ENCODE measurements around the gene GAL3ST2. TPM values are rescaled to one million over a fixed set of nuclear protein-coding genes. Genes with fewer than 3 reads are reported as not detected.

GAL3ST2 gene
- total and polyA plus RNA-seq, 4 experiments from 2014 or later, result 0.14 to 0.39 TPM; not detected in 2

DNA sequence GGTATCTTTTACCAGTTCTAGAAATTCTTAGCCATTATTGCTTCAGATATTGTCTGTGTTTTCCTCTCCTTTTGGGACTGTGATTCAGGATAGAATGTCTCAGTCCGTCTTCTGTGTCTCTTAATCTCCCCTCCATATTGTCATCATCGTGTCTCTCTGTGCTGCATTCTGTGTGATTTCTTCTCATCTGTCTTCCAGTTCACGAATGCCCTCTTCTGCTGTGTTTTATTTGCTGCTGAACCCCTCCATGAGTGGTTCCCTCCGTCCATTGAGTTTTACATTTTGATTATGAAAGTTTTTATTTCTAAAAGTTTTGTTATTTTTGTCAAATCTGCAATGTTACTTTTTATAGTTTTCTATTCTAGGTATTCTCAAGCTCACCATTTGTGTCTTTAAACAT, 30.5 kb upstream of the GAL3ST2 start:
- H3K9me3 Mint-ChIP-seq, result peaks cover 0 to 2% (median 0%) of the 10 kb centered on the region in 8 donors
- Histone ChIP-seq H3K4me1 (ENCODE audit: insufficient read depth, low read length) (peaks cover 10% of the 10 kb centered on the region), H3K9me3 (ENCODE audit: control insufficient read depth in 1 of 2, low read length in 2 of 2) (no peaks in the 10 kb centered on the region), H3K27me3 (ENCODE audit: insufficient read depth, low read length) (no peaks in the 10 kb centered on the region), H3K27ac (ENCODE audit: low read depth, low read length) (no peak overlapping the region), H3K36me3 (ENCODE audit: insufficient read depth, low read length) (peaks cover 11% of the 10 kb centered on the region), H3K4me3 (ENCODE audit: low read length in 2 of 2) (no peak overlapping the region)
- H3K27ac Mint-ChIP-seq, result peak overlapping the region in 4 of 7 donors; percentile 5 to 79 (median 49)
- H3K4me3 Mint-ChIP-seq, result no peak overlapping the region
- ChIA-PET CTCF (ENCODE audit: partially characterized antibody) (no interaction called here), POLR2A (ENCODE audit: partially characterized antibody) (no interaction called here)
- H3K4me1 Mint-ChIP-seq, result peaks cover 5 to 17% (median 8%) of the 10 kb centered on the region in 4 donors
- H3K36me3 Mint-ChIP-seq, result peaks cover 16 to 31% of the 10 kb centered on the region in 2 donors
- intact Hi-C loops (cut with micrococcal nuclease), result no loop called here
- peak in 1 of 5 donors; percentile 19 for DNase-seq
- H3K27me3 Mint-ChIP-seq, result no peaks in the 10 kb centered on the region

GRCh38 chr2:241748468-241749256, 28.0 kb upstream of the GAL3ST2 start:
- H3K36me3 Mint-ChIP-seq, result peaks cover 16 to 30% of the 10 kb centered on the region in 2 donors

DNA sequence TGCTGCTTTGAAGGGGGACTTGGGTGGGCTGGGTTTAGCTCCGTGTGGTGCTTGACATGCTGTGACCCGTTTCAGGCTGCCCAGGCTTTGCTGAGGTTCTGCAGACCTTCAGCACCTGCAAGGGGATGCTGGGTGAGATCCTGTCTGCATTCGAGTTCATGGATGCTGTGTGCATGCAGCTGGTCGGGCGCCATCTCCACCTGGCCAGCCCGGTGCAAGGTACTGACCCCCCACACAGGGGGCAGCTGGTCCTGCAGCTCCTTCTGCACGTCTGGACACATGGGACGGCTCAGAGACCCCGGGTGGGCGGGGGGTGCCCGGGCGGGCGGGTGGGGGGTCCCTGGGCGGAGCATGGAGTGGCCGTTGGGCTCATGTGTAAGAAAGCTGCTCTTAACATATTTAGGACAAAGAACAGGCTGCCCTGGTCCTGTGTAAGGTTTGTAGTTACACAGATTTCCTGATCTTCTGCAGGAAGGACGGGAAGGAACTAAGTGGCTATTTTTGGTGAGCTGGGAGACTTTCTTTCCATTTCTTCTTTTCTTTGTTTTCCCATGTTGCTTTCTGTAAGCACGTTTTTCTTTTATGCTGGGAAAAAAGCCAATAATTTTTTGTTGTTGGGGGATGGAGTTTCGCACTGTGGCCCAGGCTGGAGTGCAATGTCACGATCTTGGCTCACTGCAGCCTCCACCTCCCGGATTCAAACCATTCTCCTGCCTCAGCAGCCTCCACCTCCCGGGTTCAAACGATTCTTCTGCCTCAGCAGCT, 26.4 kb upstream of the GAL3ST2 start:
- intact Hi-C loops (cut with micrococcal nuclease), result no loop called here
- Mint-ChIP-seq H3K4me1 (peaks cover 3 to 11% (median 4%) of the 10 kb centered on the region in 4 donors), H3K9me3 (peaks cover 0 to 2% (median 0%) of the 10 kb centered on the region in 8 donors), H3K36me3 (peaks cover 19 to 27% of the 10 kb centered on the region in 2 donors), H3K4me3 (no peak overlapping the region), H3K27ac (no peak overlapping the region), H3K27me3 (no peaks in the 10 kb centered on the region)
- no peaks in the 10 kb centered on the region for H3K27me3 ChIP-seq (ENCODE audit: insufficient read depth, low read length)
- ChIA-PET POLR2A (ENCODE audit: partially characterized antibody) (no interaction called here), CTCF (ENCODE audit: partially characterized antibody) (no interaction called here)
- DNase-seq, result no peak
- H3K9me3 ChIP-seq (ENCODE audit: control insufficient read depth in 1 of 2, low read length in 2 of 2), result no peaks in the 10 kb centered on the region
- peaks cover 4% of the 10 kb centered on the region for H3K36me3 ChIP-seq (ENCODE audit: insufficient read depth, low read length)
- H3K4me1 ChIP-seq (ENCODE audit: insufficient read depth, low read length), result no peaks in the 10 kb centered on the region
- H3K27ac ChIP-seq (ENCODE audit: low read depth, low read length), result no peak overlapping the region
- H3K4me3 ChIP-seq (ENCODE audit: low read length in 2 of 2), result no peak overlapping the region

More at GRCh38 chr2:241748468-241749256, 28.0 kb upstream of the GAL3ST2 start:
- ChIA-PET POLR2A (ENCODE audit: partially characterized antibody) (no interaction called here), CTCF (ENCODE audit: partially characterized antibody) (no interaction called here)
- no peak overlapping the region for H3K4me3 Mint-ChIP-seq
- H3K27me3 ChIP-seq (ENCODE audit: insufficient read depth, low read length), result no peaks in the 10 kb centered on the region
- H3K36me3 ChIP-seq (ENCODE audit: insufficient read depth, low read length), result peaks cover 11% of the 10 kb centered on the region
- H3K4me1 Mint-ChIP-seq, result peaks cover 3 to 11% (median 4%) of the 10 kb centered on the region in 4 donors
- no peak overlapping the region for H3K27ac Mint-ChIP-seq
- intact Hi-C loops (cut with micrococcal nuclease), result no loop called here
- no peak overlapping the region for H3K27ac ChIP-seq (ENCODE audit: low read depth, low read length)
- no peaks in the 10 kb centered on the region for H3K4me1 ChIP-seq (ENCODE audit: insufficient read depth, low read length)
- peak in 1 of 5 donors; percentile 23 for DNase-seq
- H3K4me3 ChIP-seq (ENCODE audit: low read length in 2 of 2), result no peak overlapping the region
- H3K27me3 Mint-ChIP-seq, result no peaks in the 10 kb centered on the region
- H3K9me3 Mint-ChIP-seq, result peaks cover 0 to 2% (median 0%) of the 10 kb centered on the region in 8 donors
- H3K9me3 ChIP-seq (ENCODE audit: control insufficient read depth in 1 of 2, low read length in 2 of 2), result no peaks in the 10 kb centered on the region

DNA sequence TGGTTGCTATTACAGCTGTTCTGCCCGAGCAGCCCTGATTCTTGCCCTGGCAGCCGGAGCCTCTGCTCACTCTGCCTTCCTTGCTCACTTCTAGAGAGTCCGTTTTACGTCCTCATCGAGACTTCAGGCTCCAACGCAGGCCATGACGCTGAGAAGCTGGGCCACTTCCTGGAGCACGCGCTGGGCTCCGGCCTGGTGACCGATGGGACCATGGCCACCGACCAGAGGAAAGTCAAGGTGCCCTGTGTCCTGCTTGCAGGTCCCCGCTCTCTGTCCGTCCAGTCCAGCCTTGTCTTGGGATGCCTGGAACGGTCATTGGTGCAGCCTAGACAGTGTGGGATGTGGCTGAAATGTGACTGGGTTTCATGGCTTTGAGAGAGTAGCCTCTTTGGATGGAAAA, 25.5 kb upstream of the GAL3ST2 start:
- Histone ChIP-seq H3K27ac (ENCODE audit: low read depth, low read length) (no peak overlapping the region), H3K27me3 (ENCODE audit: insufficient read depth, low read length) (no peaks in the 10 kb centered on the region), H3K4me3 (ENCODE audit: low read length in 2 of 2) (no peak overlapping the region), H3K9me3 (ENCODE audit: control insufficient read depth in 1 of 2, low read length in 2 of 2) (no peaks in the 10 kb centered on the region), H3K36me3 (ENCODE audit: insufficient read depth, low read length) (peaks cover 9% of the 10 kb centered on the region), H3K4me1 (ENCODE audit: insufficient read depth, low read length) (no peaks in the 10 kb centered on the region)
- no peak for DNase-seq
- Mint-ChIP-seq H3K27ac (no peak overlapping the region), H3K9me3 (peaks cover 0 to 2% (median 0%) of the 10 kb centered on the region in 8 donors), H3K36me3 (peaks cover 11 to 18% of the 10 kb centered on the region in 2 donors), H3K4me1 (peaks cover 3 to 4% (median 4%) of the 10 kb centered on the region in 4 donors), H3K4me3 (no peak overlapping the region), H3K27me3 (no peaks in the 10 kb centered on the region)
- intact Hi-C loops (cut with micrococcal nuclease), result no loop called here
- CTCF ChIA-PET (ENCODE audit: partially characterized antibody), result no interaction called here
- POLR2A ChIA-PET (ENCODE audit: partially characterized antibody), result interaction anchor here (1.6 kb wide), 1 partner anchor 11 kb away, joined by 4 read pairs; no protein-coding TSS in a partner anchor

GRCh38 chr2:241751776-241752175, 24.8 kb upstream of the GAL3ST2 start:
- Histone ChIP-seq H3K4me1 (ENCODE audit: insufficient read depth, low read length) (no peaks in the 10 kb centered on the region), H3K27me3 (ENCODE audit: insufficient read depth, low read length) (no peaks in the 10 kb centered on the region), H3K36me3 (ENCODE audit: insufficient read depth, low read length) (peaks cover 9% of the 10 kb centered on the region), H3K9me3 (ENCODE audit: control insufficient read depth in 1 of 2, low read length in 2 of 2) (no peaks in the 10 kb centered on the region), H3K27ac (ENCODE audit: low read depth, low read length) (no peak overlapping the region), H3K4me3 (ENCODE audit: low read length in 2 of 2) (no peak overlapping the region)
- H3K36me3 Mint-ChIP-seq, result peaks cover 9 to 18% of the 10 kb centered on the region in 2 donors
- peaks cover 3 to 4% (median 4%) of the 10 kb centered on the region in 4 donors for H3K4me1 Mint-ChIP-seq
- CTCF ChIA-PET (ENCODE audit: partially characterized antibody), result no interaction called here
- intact Hi-C loops (cut with micrococcal nuclease), result no loop called here
- peak in 1 of 5 donors; percentile 3 for DNase-seq
- H3K27ac Mint-ChIP-seq, result no peak overlapping the region
- H3K4me3 Mint-ChIP-seq, result no peak overlapping the region
- no peaks in the 10 kb centered on the region for H3K27me3 Mint-ChIP-seq
- POLR2A ChIA-PET (ENCODE audit: partially characterized antibody), result interaction anchor here (1.6 kb wide), 1 partner anchor 11 kb away, joined by 4 read pairs; no protein-coding TSS in a partner anchor
- H3K9me3 Mint-ChIP-seq, result peaks cover 0 to 2% (median 0%) of the 10 kb centered on the region in 8 donors

DNA sequence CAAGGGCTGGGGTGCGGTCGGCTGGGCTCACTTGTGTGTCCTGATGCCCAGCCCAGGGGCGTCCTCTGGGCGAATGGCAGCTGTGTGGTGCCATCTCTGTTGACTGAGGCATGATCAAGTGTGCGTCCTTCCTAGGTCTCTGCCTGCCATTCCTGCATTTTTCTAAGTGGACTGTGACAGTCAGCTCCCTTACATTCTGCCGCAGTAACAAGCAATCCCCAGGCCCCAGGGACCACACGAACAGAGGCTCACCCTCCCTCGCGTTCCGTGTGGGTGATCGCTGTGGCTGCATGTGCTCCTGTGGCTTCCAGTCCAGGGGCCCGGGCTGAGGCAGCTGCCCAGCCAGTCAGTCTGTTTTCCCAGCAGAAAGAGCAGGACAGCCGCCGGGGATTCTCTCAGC, 24.4 kb upstream of the GAL3ST2 start:
- H3K4me1 ChIP-seq (ENCODE audit: insufficient read depth, low read length), result no peaks in the 10 kb centered on the region
- no peak overlapping the region for H3K4me3 Mint-ChIP-seq
- H3K9me3 Mint-ChIP-seq, result peaks cover 0 to 2% (median 0%) of the 10 kb centered on the region in 8 donors
- H3K27ac ChIP-seq (ENCODE audit: low read depth, low read length), result no peak overlapping the region
- H3K4me3 ChIP-seq (ENCODE audit: low read length in 2 of 2), result no peak overlapping the region
- H3K27ac Mint-ChIP-seq, result peak overlapping the region in 1 of 7 donors; percentile 36
- peaks cover 6 to 15% of the 10 kb centered on the region in 2 donors for H3K36me3 Mint-ChIP-seq
- intact Hi-C loops (cut with micrococcal nuclease), result no loop called here
- DNase-seq, result no peak
- no peaks in the 10 kb centered on the region for H3K27me3 Mint-ChIP-seq
- ChIA-PET POLR2A (ENCODE audit: partially characterized antibody) (interaction anchor here (1.6 kb wide), 1 partner anchor 10 kb away, joined by 4 read pairs; no protein-coding TSS in a partner anchor), CTCF (ENCODE audit: partially characterized antibody) (no interaction called here)
- peaks cover under 1 to 1% (median 1%) of the 10 kb centered on the region in 4 donors for H3K4me1 Mint-ChIP-seq
- H3K9me3 ChIP-seq (ENCODE audit: control insufficient read depth in 1 of 2, low read length in 2 of 2), result no peaks in the 10 kb centered on the region
- H3K27me3 ChIP-seq (ENCODE audit: insufficient read depth, low read length), result no peaks in the 10 kb centered on the region
- H3K36me3 ChIP-seq (ENCODE audit: insufficient read depth, low read length), result peaks cover 9% of the 10 kb centered on the region

- H3K27ac ChIP-seq (ENCODE audit: low read depth, low read length), result no peak overlapping the region
- peaks cover 9% of the 10 kb centered on the region for H3K36me3 ChIP-seq (ENCODE audit: insufficient read depth, low read length)
- Mint-ChIP-seq H3K27ac (peak overlapping the region in 1 of 7 donors; percentile 35), H3K27me3 (no peaks in the 10 kb centered on the region), H3K9me3 (peaks cover 0 to 2% (median 0%) of the 10 kb centered on the region in 8 donors), H3K4me1 (peaks cover 0 to 1% (median under 1%) of the 10 kb centered on the region in 4 donors), H3K4me3 (no peak overlapping the region), H3K36me3 (peaks cover 5 to 15% of the 10 kb centered on the region in 2 donors)
- intact Hi-C loops (cut with micrococcal nuclease), result no loop called here
- no peak for DNase-seq
- ChIA-PET CTCF (ENCODE audit: partially characterized antibody) (no interaction called here), POLR2A (ENCODE audit: partially characterized antibody) (interaction anchor here (1.6 kb wide), 1 partner anchor 10 kb away, joined by 4 read pairs; no protein-coding TSS in a partner anchor)
- no peaks in the 10 kb centered on the region for H3K9me3 ChIP-seq (ENCODE audit: control insufficient read depth in 1 of 2, low read length in 2 of 2)
- no peaks in the 10 kb centered on the region for H3K27me3 ChIP-seq (ENCODE audit: insufficient read depth, low read length)
- no peak overlapping the region for H3K4me3 ChIP-seq (ENCODE audit: low read length in 2 of 2)
- H3K4me1 ChIP-seq (ENCODE audit: insufficient read depth, low read length), result no peaks in the 10 kb centered on the region
Measured at GRCh38 chr2:241752689-241753276, 23.8 kb upstream of the GAL3ST2 start.
